KOPT-K1 (cell line): ENCODE results near the gene ZSCAN4.
A peak's percentile ranks its signal among the peaks of the same experiment; 100 is the strongest.

Source experiments
- H3K27ac ChIP-seq: fragments of 200-600 bp; sonication (generic); 2 replicates; pipeline ENCODE4 v1.5.1; 2016; ENCODE audit warnings: antibody characterized with exemption, mild to moderate bottlenecking, low read depth, low read length; ENCODE audit not compliant: poor library complexity, severe bottlenecking
- H3K36me3 ChIP-seq: fragments of 200-600 bp; sonication (generic); 2 replicates; pipeline ENCODE4 v1.5.1; 2017; ENCODE audit warnings: antibody characterized with exemption, mild to moderate bottlenecking, low read length, moderate library complexity; ENCODE audit not compliant: insufficient read depth
- H3K9me3 ChIP-seq: fragments of 200-600 bp; sonication (generic); 2 replicates; pipeline ENCODE4 v1.5.1; 2017; ENCODE audit warnings: antibody characterized with exemption, low read length, mild to moderate bottlenecking; ENCODE audit not compliant: insufficient read depth, poor library complexity, severe bottlenecking

Gene ZSCAN4

GRCh38 chr19:57708641-57709361 is 40.1 kb downstream of the ZSCAN4 start, which contains the start of gene ZNF154:
Gene ZNF154 (minus strand): TSS chr19:57709204. CDS start chr19:57708971, 233 bp downstream.
- Histone ChIP-seq H3K36me3 (peaks cover 34% of the 10 kb centered on the region), H3K9me3 (no peaks in the 10 kb centered on the region), H3K27ac (peak within 1 kb of the TSS; percentile 73)

DNA sequence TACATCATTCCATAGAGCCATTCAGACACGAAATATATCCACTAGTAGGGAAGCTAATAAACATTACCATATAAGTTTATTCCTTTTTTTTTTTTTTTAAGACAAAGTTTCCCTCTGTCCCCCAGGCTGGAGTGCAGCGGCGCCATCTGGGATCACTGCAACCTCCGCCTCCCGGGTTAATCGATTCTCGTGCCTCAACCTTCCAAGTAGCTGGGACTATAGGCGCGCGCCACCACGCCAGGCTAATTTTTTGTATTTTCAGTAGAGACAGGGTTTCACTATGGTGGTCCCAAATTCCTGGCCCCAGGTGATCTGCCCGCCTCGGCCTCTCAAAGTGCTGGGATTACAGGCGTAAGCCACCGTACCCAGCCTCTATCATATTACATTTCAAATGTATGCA is 40.9 kb downstream of the ZSCAN4 start:
- no peak overlapping the region for H3K27ac ChIP-seq
- no peaks in the 10 kb centered on the region for H3K9me3 ChIP-seq
- H3K36me3 ChIP-seq = peaks cover 26% of the 10 kb centered on the region

DNA sequence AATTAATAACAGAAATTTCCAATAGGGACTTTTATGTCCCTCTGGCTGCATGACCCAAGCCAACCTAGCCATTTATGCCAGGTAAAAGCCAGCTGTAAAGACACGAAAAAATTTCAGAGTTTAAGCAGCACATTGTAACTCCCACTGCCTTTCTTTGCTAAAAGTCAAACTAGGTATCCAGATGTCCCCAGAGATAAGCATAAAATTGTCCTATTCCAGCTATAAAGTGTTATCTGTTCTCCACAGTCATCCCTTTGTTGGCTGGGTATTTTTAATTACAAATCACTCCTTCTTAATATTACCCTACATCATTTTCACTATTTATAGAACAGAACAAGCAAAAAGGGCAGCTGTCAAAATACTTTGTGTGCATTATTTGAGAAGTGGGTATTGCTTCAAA is 43.5 kb downstream of the ZSCAN4 start:
- H3K36me3 ChIP-seq = peaks cover 7% of the 10 kb centered on the region; the same call in 1 of the 2 replicates
- H3K9me3 ChIP-seq = no peaks in the 10 kb centered on the region
- no peak overlapping the region for H3K27ac ChIP-seq

DNA sequence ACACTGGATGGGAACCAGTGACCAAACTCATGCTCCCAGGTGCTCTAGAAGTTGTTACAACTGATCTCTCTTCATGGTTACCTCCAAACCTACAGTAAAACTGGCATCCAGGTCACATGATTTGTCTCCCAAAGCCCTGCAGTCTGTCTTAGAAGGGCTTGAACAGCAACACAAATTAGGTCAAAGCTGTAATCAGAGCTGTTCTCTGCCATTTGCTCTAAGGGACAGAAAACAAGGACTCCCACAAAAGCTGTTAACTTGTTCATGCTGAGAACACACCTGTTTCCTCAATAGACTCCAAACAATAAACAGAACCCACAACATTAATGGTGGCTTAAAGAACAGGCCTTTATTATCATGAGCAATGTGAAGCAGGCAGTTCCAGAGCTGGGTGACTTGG is 50.7 kb downstream of the ZSCAN4 start:
- peaks cover 53% of the 10 kb centered on the region for H3K36me3 ChIP-seq
- H3K9me3 ChIP-seq = peaks cover 23% of the 10 kb centered on the region
- no peak overlapping the region for H3K27ac ChIP-seq

- peaks cover 53% of the 10 kb centered on the region for H3K36me3 ChIP-seq
- H3K27ac ChIP-seq = no peak overlapping the region
- peaks cover 23% of the 10 kb centered on the region for H3K9me3 ChIP-seq
These were observed 51.3 kb downstream of the ZSCAN4 start for GRCh38 chr19:57719901-57720519.

DNA sequence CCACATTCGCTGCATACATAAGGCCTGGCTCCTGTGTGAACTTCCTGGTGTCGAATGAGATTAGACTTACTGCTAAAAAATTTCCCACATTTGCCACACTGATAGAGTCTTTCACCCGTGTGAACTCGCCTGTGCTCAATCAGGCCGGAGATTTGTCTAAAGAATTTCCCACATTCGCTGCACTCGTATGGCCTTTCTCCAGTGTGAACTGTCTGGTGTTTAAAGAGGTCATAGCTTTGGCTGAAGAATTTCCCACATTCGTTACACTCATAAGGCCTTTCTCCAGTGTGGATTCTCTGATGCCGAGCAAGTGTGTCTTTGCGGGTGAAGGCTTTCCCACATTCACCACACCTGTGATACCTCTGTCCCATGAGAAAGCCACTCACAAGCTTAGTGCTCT is 52.1 kb downstream of the ZSCAN4 start:
- Histone ChIP-seq H3K9me3 (peaks cover 23% of the 10 kb centered on the region), H3K27ac (no peak overlapping the region), H3K36me3 (peaks cover 53% of the 10 kb centered on the region)
